GM19043 (cell line): ENCODE data around the gene FLCN.

Source experiments
- ATAC-seq: cut with Tn5 transposase; IDR thresholded peaks from one replicate; pipeline ENCODE4 v1.9.1; 2021; ENCODE audit warnings: low read depth; ENCODE audit not compliant: unreplicated experiment

FLCN gene

GRCh38 chr17:17170346-17170985, 66.5 kb downstream of the FLCN start:
- no peak for ATAC-seq

- ATAC-seq: no peak
Measured at GRCh38 chr17:17169396-17169795, 67.6 kb downstream of the FLCN start.

- ATAC-seq: no peak
Measured at GRCh38 chr17:17168401-17168800, 68.6 kb downstream of the FLCN start.

GRCh38 chr17:17167986-17168385, 69.0 kb downstream of the FLCN start:
- no peak for ATAC-seq

- no peak for ATAC-seq
Measured at GRCh38 chr17:17167356-17167755, 69.6 kb downstream of the FLCN start.

- ATAC-seq: no peak
Measured at GRCh38 chr17:17166446-17166845, 70.5 kb downstream of the FLCN start.

GRCh38 chr17:17165666-17166308, 71.2 kb downstream of the FLCN start:
- ATAC-seq: no peak

- no peak for ATAC-seq
Measured at GRCh38 chr17:17164676-17165075, 72.3 kb downstream of the FLCN start.

GRCh38 chr17:17164156-17164555, 72.8 kb downstream of the FLCN start:
- no peak for ATAC-seq
